Mononuclear cell (primary cell): ENCODE results near the gene ANO7. TPM values are rescaled to one million over a fixed set of nuclear protein-coding genes. Genes with fewer than 3 reads are reported as not detected.
"Not testable (repeated sequence)": the region's sequence is repeated elsewhere in the genome, so short reads cannot be mapped to it uniquely, and the experiment has no call there.

Source experiments
- H3K27me3 ChIP-seq: 2 replicates; pipeline ENCODE4 v1.6.0; 2011; ENCODE audit warnings: low read length, control low read depth; ENCODE audit not compliant: insufficient read depth
- H3K4me1 ChIP-seq: 2 replicates; pipeline ENCODE4 v1.5.1; 2011; ENCODE audit warnings: mild to moderate bottlenecking, low read length, control low read depth; ENCODE audit not compliant: insufficient read depth
- H3K4me3 ChIP-seq: 2 replicates; pipeline ENCODE4 v1.5.1; 2011; ENCODE audit warnings: mild to moderate bottlenecking, low read length, moderate library complexity
- H3K9me3 ChIP-seq: 2 replicates; pipeline ENCODE4 v1.5.1; 2011; ENCODE audit warnings: low read depth, mild to moderate bottlenecking, control low read depth, low read length
- total RNA-seq: library from RNA; depleted of rRNA; stranded (reverse); fragments of >200 nt; gene quantifications from one replicate; pipeline ENCODE4 v1.2.3, GENCODE V29; 2012

ANO7 gene
- total RNA-seq, 1 donor = 0.10 TPM

DNA sequence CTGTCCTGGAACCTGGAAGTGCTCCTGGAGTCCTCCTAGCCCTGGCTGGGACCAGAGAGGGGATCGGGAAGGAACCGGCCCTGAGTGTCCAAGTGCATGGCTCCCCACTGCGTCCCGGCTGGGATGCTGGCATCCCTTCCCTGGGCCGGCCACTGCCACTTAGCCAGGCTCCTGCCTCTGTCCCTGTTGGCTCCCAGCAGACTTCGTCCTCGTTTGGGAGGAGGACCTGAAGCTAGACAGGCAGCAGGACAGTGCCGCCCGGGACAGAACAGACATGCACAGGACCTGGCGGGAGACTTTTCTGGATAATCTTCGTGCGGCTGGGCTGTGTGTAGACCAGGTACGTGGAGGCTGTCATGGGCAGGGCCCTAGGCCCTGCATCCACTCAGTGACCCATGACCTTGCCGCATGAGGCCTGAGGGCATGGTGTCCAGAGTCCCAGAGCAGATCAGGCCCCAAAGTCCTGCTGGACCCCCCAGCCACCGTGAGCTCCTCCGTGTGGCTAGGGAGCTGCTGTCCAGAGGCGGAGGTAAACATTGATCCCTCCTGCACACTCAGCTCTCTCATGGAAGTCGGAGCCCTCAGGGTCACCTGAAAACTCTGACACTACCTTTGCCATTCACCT, 7.1 kb downstream of the ANO7 start:
- no peaks in the 10 kb centered on the region for H3K4me1 ChIP-seq
- H3K27me3 ChIP-seq = no peaks in the 10 kb centered on the region
- H3K9me3 ChIP-seq = no peaks in the 10 kb centered on the region
- H3K4me3 ChIP-seq = no peak overlapping the region

DNA sequence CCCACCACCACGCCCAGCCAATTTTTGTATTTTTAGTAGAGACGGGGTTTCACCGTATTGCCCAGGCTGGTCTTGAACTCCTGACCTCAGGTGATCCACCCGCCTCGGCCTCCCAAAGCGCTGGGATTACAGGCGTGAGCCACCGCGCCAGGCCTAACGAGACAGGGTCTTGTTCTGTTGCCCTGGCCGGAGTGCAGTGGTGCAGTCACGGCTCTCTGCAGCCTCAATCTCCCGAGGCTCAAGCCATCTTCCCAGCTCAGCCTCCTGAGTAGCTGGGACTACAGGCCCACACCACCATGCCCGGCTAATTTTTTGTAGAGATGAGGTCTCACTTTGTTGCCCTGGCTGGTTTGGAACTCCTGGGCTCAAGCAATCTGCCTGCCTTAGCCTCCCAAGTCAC, 8.8 kb downstream of the ANO7 start:
- not testable (repeated sequence) for H3K27me3 ChIP-seq, H3K9me3 ChIP-seq, H3K4me3 ChIP-seq, H3K4me1 ChIP-seq

GRCh38 chr2:241197947-241198346, 9.5 kb downstream of the ANO7 start:
- Histone ChIP-seq H3K4me3 (no peak overlapping the region), H3K9me3 (no peaks in the 10 kb centered on the region), H3K27me3 (no peaks in the 10 kb centered on the region), H3K4me1 (no peaks in the 10 kb centered on the region)

DNA sequence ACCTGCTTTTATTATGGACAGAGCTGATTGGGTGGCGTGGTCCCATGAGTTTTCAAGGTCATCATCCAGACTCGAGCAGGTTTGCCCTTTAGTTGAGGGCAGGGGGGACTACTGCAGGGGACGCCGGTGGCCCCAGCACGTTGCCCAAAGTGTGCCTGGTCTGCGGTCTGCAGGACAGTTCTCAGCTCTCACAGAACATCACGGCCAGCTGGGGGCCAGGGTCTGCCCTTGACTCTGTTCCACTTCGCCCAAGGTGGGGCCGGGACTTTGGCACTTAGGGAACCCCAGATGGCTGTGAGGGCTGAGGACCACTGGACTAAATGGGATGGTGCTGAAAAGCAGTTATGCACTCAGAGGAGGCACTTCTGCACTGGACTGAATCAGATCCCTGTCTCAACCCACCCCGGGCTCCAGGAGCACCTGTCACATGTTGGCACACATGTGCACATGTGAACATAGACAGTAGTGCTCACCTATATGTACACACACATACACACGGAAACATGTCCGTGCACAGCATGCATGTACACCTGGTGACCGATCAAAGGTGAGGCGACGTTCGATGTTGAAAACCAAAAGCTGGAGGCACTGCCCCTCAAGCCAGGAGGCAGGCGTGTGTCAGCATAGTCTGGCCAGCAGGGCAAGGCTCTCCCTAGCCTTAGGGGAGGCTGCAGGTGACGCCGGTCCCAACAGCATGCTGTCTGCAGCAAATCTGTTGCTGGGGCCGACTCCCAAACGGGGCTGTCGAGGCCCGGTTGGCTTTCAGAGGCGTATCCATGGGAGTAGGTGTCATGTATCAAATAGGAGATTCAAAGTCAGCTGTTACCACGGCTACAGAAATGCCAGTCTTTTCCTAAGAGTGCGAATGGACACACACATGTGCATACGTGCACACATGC, 10.2 kb downstream of the ANO7 start:
- Histone ChIP-seq H3K4me3 (no peak overlapping the region), H3K27me3 (no peaks in the 10 kb centered on the region), H3K9me3 (no peaks in the 10 kb centered on the region), H3K4me1 (no peaks in the 10 kb centered on the region)

DNA sequence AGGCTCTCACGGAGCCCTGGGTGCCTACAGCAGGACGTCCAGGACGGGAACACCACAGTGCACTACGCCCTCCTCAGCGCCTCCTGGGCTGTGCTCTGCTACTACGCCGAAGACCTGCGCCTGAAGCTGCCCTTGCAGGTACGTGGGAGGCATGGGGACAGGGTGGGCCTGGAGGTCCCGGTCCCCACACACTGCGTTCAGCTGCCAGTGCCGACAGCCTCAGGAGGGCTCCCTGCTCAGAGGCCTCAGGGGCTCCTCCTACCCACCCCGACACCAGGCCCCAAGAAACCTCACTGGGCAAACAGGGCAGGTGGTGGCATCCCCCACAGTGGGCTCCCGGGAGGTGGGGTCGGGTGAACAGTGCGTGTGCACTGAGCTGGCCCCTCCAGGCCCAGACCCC, 10.8 kb downstream of the ANO7 start:
- Histone ChIP-seq H3K27me3 (no peaks in the 10 kb centered on the region), H3K4me1 (no peaks in the 10 kb centered on the region)

DNA sequence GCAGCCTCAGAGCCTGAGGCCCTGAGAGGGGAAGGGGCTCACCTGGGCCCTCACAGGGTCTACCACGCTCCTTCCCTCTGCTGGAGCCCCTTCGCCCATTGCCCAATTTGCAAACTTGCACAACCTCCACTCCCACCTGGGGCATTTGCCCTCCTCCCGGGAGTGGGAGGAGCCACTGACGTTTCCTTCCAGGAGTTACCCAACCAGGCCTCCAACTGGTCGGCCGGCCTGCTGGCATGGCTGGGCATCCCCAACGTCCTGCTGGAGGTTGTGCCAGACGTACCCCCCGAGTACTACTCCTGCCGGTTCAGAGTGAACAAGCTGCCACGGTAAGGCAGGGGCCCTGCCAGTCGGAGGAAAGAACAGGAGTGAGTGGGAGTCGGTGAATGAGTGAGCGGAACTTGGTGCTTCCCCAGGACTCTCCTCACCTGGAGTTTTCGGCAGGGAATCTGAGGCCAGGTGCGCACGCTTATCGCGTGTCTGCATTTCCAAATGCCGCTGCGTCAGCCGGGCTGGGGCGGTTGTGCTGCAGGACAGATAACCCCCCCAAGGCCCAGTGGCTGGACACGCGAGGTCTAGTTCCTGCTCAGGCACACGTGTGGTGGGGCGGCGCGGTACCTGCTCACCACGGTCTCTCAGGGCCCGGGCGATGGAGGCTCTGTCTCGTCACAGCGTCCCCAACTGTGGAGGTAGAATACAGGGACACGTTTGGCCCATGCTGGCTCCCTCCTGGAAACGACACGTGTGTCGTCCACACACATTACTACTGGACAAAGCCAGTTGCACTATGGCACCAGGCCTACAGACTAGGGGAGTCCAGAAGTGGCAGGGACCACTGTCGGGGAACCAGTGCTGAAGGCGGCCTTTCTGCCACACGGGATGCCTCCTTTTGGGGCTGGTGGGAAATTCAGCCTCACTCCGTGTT, 11.7 kb downstream of the ANO7 start:
- no peak overlapping the region for H3K4me3 ChIP-seq
- no peaks in the 10 kb centered on the region for H3K27me3 ChIP-seq
- no peaks in the 10 kb centered on the region for H3K4me1 ChIP-seq
- no peaks in the 10 kb centered on the region for H3K9me3 ChIP-seq

More for the DNA sequence above, 10.8 kb downstream of the ANO7 start:
- H3K4me3 ChIP-seq = no peak overlapping the region
- no peaks in the 10 kb centered on the region for H3K9me3 ChIP-seq

DNA sequence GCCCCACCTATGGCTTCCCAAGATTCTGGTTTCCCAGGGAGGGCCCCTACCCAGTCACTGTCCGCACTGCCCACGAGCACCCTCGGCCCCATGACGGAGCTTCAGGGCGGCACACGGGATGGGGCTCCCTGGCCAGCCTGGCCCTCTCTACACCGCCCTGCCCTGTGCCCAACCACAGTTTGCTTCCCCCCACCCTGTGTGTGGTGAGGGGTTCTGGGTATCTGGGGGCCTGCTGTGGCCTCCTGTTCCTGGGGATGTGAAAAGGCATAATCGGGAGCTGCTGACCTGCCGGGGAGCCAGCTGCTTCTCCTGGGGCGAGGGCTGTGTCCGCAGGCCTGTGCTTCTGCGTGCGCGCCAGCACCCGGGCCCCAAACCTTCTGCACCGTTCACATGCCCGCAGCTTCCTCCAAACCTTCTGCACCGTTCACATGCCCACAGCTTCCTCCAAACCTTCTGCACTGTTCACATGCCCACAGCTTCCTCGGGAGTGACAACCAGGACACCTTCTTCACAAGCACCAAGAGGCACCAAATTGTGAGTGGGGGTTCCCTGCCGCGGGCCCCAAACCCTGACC, 12.4 kb downstream of the ANO7 start:
- H3K4me3 ChIP-seq = no peak overlapping the region
- no peaks in the 10 kb centered on the region for H3K9me3 ChIP-seq
- no peaks in the 10 kb centered on the region for H3K4me1 ChIP-seq
- H3K27me3 ChIP-seq = no peaks in the 10 kb centered on the region

DNA sequence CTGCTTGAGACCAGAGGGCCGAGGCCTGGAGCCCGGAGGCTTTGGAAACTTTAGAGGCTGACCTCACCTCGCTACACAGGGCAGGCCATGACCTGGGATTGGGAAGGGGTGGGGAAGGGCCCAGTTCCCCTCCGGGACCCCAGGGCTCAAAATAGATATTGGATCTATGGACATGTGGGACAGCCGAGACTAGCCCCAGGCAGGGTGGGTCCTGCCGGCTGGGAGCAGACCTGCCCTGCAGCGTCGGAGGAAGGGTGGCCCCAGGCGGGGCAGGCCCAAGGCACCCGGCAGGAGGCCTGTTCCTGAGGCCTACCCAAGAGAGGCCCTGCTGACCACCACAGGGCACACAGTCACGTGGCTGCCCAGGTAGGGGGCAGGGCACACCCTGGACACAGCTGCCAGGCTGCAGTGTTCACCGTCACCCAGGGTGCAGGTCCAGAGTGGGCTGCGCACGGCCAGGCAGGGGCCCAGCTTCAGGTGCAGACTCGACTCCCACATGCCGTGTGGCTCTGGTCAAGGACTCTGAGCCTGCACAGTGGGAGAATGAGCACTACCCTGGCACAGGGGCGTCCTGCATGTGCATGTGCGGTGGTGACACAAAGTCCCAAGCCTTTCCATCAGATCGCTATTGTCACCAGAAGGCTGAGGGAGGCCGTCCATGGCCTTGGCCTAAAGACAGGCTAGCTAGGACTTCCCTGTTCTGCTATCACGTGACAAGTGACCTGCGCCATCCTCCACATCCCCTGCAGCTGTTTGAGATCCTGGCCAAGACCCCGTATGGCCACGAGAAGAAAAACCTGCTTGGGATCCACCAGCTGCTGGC, 13.2 kb downstream of the ANO7 start:
- no peaks in the 10 kb centered on the region for H3K9me3 ChIP-seq
- H3K27me3 ChIP-seq = no peaks in the 10 kb centered on the region

DNA sequence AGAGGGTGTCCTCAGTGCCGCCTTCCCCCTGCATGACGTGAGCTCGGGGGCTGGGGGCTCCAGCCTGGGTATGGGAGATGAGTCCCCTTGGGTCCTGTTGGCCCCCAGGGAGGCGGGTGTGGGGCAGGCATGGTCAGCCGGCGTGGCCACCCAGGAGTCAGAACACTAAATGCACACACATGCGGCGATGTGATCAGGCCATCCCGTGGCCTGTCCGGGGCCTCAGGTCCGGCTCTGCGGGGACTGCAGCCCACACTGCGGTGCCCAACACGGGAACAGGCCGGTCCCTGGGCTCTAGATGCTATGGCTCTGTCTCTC, 13.8 kb downstream of the ANO7 start:
- Histone ChIP-seq H3K4me3 (no peak overlapping the region), H3K9me3 (no peaks in the 10 kb centered on the region), H3K27me3 (no peaks in the 10 kb centered on the region), H3K4me1 (no peaks in the 10 kb centered on the region)

More for the DNA sequence above, 13.2 kb downstream of the ANO7 start:
- H3K4me3 ChIP-seq = no peak overlapping the region
- no peaks in the 10 kb centered on the region for H3K4me1 ChIP-seq

- H3K4me1 ChIP-seq = no peaks in the 10 kb centered on the region
- H3K27me3 ChIP-seq = no peaks in the 10 kb centered on the region
- H3K9me3 ChIP-seq = no peaks in the 10 kb centered on the region
- H3K4me3 ChIP-seq = no peak overlapping the region
These were observed 14.2 kb downstream of the ANO7 start for GRCh38 chr2:241202681-241203080.

DNA sequence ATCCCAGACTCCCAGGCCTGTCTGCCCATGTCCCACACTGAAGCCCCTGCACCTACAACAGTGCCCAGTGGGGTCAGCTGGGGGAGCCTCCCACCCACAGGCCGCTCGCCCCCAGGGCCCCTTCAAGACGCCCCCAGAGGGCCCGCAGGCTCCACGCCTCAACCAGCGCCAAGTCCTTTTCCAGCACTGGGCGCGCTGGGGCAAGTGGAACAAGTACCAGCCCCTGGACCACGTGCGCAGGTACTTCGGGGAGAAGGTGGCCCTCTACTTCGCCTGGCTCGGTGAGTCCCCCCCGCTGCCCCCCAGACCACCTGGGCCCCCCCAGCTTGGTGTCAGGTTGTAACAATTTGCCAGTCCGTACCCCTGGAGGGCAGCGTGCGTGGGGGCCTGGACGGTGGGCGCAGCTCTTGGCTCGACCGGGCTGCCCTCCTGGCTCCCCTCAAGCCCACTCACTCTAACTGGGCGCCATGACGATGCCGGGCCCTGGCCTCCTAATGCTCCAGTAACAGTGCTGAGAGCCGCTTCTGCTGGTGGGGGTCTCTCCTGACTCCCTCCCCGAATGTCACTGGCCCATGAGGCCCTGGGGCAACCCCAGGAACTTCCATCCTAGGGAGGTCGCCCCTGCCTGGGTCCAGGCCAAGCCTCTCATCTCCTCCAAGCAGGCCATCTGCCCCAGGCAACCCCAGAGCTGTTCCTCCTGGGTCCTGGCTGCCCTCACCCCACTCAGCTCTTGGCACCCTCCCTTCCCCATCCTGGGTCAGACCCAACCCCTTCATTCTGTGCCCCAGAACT, 14.9 kb downstream of the ANO7 start:
- no peaks in the 10 kb centered on the region for H3K27me3 ChIP-seq
- H3K4me1 ChIP-seq = no peaks in the 10 kb centered on the region
- no peak overlapping the region for H3K4me3 ChIP-seq
- no peaks in the 10 kb centered on the region for H3K9me3 ChIP-seq

- Histone ChIP-seq H3K4me1 (no peaks in the 10 kb centered on the region), H3K9me3 (no peaks in the 10 kb centered on the region), H3K4me3 (no peak overlapping the region), H3K27me3 (no peaks in the 10 kb centered on the region)
These were observed 15.5 kb downstream of the ANO7 start for GRCh38 chr2:241204010-241204384.

GRCh38 chr2:241204490-241204889, 16.0 kb downstream of the ANO7 start:
- H3K4me1 ChIP-seq = no peaks in the 10 kb centered on the region
- H3K27me3 ChIP-seq = no peaks in the 10 kb centered on the region
- no peak overlapping the region for H3K4me3 ChIP-seq
- H3K9me3 ChIP-seq = no peaks in the 10 kb centered on the region

DNA sequence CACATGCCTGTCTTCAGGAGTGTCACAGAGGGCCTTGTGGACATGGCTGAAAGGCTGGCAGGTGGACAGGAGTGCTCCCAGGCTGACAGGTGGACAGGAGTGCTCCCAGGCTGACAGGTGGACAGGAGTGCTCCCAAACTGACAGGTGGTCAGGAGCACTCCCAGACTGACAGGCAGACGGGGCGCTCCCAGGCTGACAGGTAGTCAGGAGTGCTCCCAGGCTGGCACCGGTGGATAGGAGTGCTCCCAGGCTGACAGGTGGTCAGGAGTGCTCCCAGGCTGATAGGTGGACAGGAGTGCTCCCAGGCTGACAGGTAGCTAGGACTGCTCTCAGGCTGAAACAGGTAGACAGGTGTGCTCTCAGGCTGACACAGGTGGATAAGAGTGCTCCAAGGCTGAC, 16.6 kb downstream of the ANO7 start:
- H3K27me3 ChIP-seq = no peaks in the 10 kb centered on the region
- H3K4me3 ChIP-seq = no peak overlapping the region
- H3K4me1 ChIP-seq = no peaks in the 10 kb centered on the region
- no peaks in the 10 kb centered on the region for H3K9me3 ChIP-seq
